Measurements from ENCODE around the gene HMGN1. TPM values are rescaled to one million over a fixed set of nuclear protein-coding genes. Genes with fewer than 3 reads are reported as not detected.

HMGN1 gene
- total and polyA plus RNA-seq, 2 donors (not counting 1 experiment from before 2014, with no cell fraction given): 117 to 317 TPM

- POLR2A ChIA-PET: no interaction called here
- Histone ChIP-seq H3K36me3 (replicated peaks in 1 of 2; ENCODE audit: control extremely low read depth in 1 of 2, control insufficient read depth in 1 of 2, extremely low read depth in 1 of 2, insufficient read depth in 2 of 2, low read length in 1 of 2) (peaks cover 2 to 27% of the 10 kb centered on the region in 2 experiments), H2AFZ (ENCODE audit: insufficient read depth, low read depth, low read length, poor library complexity, severe bottlenecking) (no peak overlapping the region), H3K27ac (ENCODE audit: low read length in 2 of 2) (no peak overlapping the region), H3K4me3 (ENCODE audit: control extremely low read depth in 1 of 5, extremely low read depth in 1 of 5, insufficient read depth in 1 of 5, low read depth in 2 of 5, low read length in 4 of 5) (no peak overlapping the region), H3K4me2 (replicated peaks; ENCODE audit: low read depth, low read length, poor library complexity, severe bottlenecking) (no peak overlapping the region), H3K9me3 (ENCODE audit: control extremely low read depth in 1 of 3, control insufficient read depth in 2 of 3, insufficient read depth in 1 of 3, low read length in 2 of 3) (no peaks in the 10 kb centered on the region), H3K4me1 (ENCODE audit: control insufficient read depth in 2 of 2, insufficient read depth in 2 of 2, low read length in 2 of 2) (peaks cover 7 to 10% of the 10 kb centered on the region in 2 donors), H4K20me1 (ENCODE audit: control insufficient read depth, insufficient read depth, low read length, poor library complexity, severe bottlenecking) (peaks cover 9% of the 10 kb centered on the region), H3K27me3 (replicated peaks in 1 of 4; ENCODE audit: control extremely low read depth in 1 of 4, control insufficient read depth in 3 of 4, insufficient read depth in 4 of 4, low read length in 3 of 4) (no peaks in the 10 kb centered on the region), H3K79me2 (ENCODE audit: control insufficient read depth, insufficient read depth, low read length) (peaks cover 25% of the 10 kb centered on the region), H3K9ac (ENCODE audit: low read length) (no peak overlapping the region)
- WGBS (ENCODE audit: insufficient coverage): 94% methylated on average over 5 of the region's 7 CpGs
- peaks cover 11% of the 10 kb centered on the region for H3K4me1 Mint-ChIP-seq
- H3K4me3 Mint-ChIP-seq: no peak overlapping the region
- no peak overlapping the region for H3K27ac Mint-ChIP-seq
- no peak for DNase-seq
- TF ChIP-seq EZH2 (IDR thresholded peaks at IDR 0.05; ENCODE audit: borderline replicate concordance, insufficient read depth, low read depth, low read length, poor library complexity, severe bottlenecking) (no peak), CTCF (IDR thresholded peaks at IDR 0.05) (no peak)
- ATAC-seq (ENCODE audit: low read depth): no peak
- H3K27me3 Mint-ChIP-seq: no peaks in the 10 kb centered on the region
- CTCF ChIA-PET: interaction anchor here (0.9 kb wide), 1 partner anchor 19 kb away, joined by 3 read pairs; no protein-coding TSS in a partner anchor
- intact Hi-C loops (cut with micrococcal nuclease): no loop called here
- no peaks in the 10 kb centered on the region for H3K9me3 Mint-ChIP-seq (ENCODE audit: insufficient read depth)
Observed at GRCh38 chr21:39392981-39393380, 44.1 kb upstream of the HMGN1 start.

- H3K4me3 Mint-ChIP-seq: no peak overlapping the region
- DNase-seq: no peak
- Histone ChIP-seq H3K79me2 (ENCODE audit: control insufficient read depth, insufficient read depth, low read length) (peaks cover 39% of the 10 kb centered on the region), H3K27ac (ENCODE audit: low read length in 2 of 2) (no peak overlapping the region), H2AFZ (ENCODE audit: insufficient read depth, low read depth, low read length, poor library complexity, severe bottlenecking) (no peak overlapping the region), H3K27me3 (replicated peaks in 1 of 4; ENCODE audit: control extremely low read depth in 1 of 4, control insufficient read depth in 3 of 4, insufficient read depth in 4 of 4, low read length in 3 of 4) (no peaks in the 10 kb centered on the region), H3K36me3 (replicated peaks in 1 of 2; ENCODE audit: control extremely low read depth in 1 of 2, control insufficient read depth in 1 of 2, extremely low read depth in 1 of 2, insufficient read depth in 2 of 2, low read length in 1 of 2) (peaks cover 0 to 20% of the 10 kb centered on the region in 2 experiments), H3K4me3 (ENCODE audit: control extremely low read depth in 1 of 5, extremely low read depth in 1 of 5, insufficient read depth in 1 of 5, low read depth in 2 of 5, low read length in 4 of 5) (no peak overlapping the region), H3K4me2 (replicated peaks; ENCODE audit: low read depth, low read length, poor library complexity, severe bottlenecking) (no peak overlapping the region), H3K9me3 (ENCODE audit: control extremely low read depth in 1 of 3, control insufficient read depth in 2 of 3, insufficient read depth in 1 of 3, low read length in 2 of 3) (no peaks in the 10 kb centered on the region), H3K9ac (ENCODE audit: low read length) (no peak overlapping the region), H3K4me1 (ENCODE audit: control insufficient read depth in 2 of 2, insufficient read depth in 2 of 2, low read length in 2 of 2) (peaks cover 11 to 18% of the 10 kb centered on the region in 2 donors), H4K20me1 (ENCODE audit: control insufficient read depth, insufficient read depth, low read length, poor library complexity, severe bottlenecking) (peaks cover 9% of the 10 kb centered on the region)
- ATAC-seq (ENCODE audit: low read depth): no peak
- intact Hi-C loops (cut with micrococcal nuclease): no loop called here
- ChIA-PET CTCF (interaction anchor here (0.6 to 2.1 kb wide), 7 partner anchors 8 to 160 kb away, joined by 3 to 6 read pairs (median 3); a partner anchor contains a TSS), POLR2A (no interaction called here)
- peaks cover 18% of the 10 kb centered on the region for H3K4me1 Mint-ChIP-seq
- 91% methylated on average over 16 of the region's 16 CpGs for WGBS (ENCODE audit: insufficient coverage)
- no peaks in the 10 kb centered on the region for H3K9me3 Mint-ChIP-seq (ENCODE audit: insufficient read depth)
- no peak for TF ChIP-seq EZH2 (IDR thresholded peaks at IDR 0.05; ENCODE audit: borderline replicate concordance, insufficient read depth, low read depth, low read length, poor library complexity, severe bottlenecking)
- TF ChIP-seq CTCF (IDR thresholded peaks at IDR 0.05): no peak
- H3K27me3 Mint-ChIP-seq: no peaks in the 10 kb centered on the region
- no peak overlapping the region for H3K27ac Mint-ChIP-seq
Observed at GRCh38 chr21:39390212-39390765, 41.4 kb upstream of the HMGN1 start.
